ENCODE measurements around the gene ACTRT1.

Gene ACTRT1

DNA sequence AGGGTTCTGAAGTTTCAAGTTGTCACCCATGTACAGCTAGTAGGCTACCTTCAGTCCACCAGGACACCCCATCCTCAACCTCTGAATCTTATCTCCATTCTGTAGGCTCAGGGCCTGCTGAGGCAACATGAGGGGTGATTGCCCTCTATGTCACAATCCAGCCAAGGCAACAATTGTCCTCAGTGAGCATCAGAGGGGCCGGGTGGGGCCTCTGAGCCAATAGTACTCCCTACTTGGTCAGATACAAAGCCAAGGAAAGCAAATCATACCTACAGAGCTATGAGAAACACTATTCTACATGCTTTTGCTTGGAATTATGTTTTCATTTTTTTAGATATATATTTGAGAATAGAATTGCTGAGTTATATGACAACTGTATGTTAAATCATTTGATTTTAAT is at the start of gene ACTRT1:
TSS of gene ACTRT1 (minus strand) at position 101 of the 400 bp plus-strand sequence. CDS start 197 bp downstream, outside the sequence.
- DNase-seq (ENCODE audit: low read depth) = no peak

- DNase-seq (ENCODE audit: low read depth) = no peak
These were observed 26.3 kb upstream of the ACTRT1 start for GRCh38 chrX:128078545-128078944.

GRCh38 chrX:128057421-128057820 is 5.2 kb upstream of the ACTRT1 start:
- no peak for DNase-seq (ENCODE audit: low read depth)

GRCh38 chrX:128051526-128051925 is 677 bp downstream of the ACTRT1 start:
- no peak for DNase-seq (ENCODE audit: low read depth)

- no peak for DNase-seq (ENCODE audit: low read depth)
These were observed 16.9 kb downstream of the ACTRT1 start for GRCh38 chrX:128035318-128035717.

DNA sequence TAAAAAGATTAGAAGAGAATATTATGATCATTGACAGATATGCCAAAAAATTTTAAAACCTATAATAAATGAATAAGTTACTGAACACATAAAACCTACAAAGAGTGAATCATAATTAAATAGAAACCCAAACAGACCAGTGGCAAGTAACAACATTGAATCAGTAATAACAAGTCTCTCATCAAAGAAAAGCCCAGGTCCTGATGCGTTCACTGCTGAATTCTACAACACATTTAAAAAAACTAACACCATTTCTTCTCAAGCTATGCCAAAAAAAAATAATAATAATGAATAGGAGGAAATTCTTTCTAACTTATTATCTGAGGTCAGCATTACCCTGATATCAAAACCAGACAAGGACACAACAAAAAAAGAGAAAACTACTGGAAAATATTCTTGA is 30.6 kb downstream of the ACTRT1 start:
- DNase-seq (ENCODE audit: low read depth) = no peak

GRCh38 chrX:128020701-128021100 is 31.5 kb downstream of the ACTRT1 start:
- no peak for DNase-seq (ENCODE audit: low read depth)

DNA sequence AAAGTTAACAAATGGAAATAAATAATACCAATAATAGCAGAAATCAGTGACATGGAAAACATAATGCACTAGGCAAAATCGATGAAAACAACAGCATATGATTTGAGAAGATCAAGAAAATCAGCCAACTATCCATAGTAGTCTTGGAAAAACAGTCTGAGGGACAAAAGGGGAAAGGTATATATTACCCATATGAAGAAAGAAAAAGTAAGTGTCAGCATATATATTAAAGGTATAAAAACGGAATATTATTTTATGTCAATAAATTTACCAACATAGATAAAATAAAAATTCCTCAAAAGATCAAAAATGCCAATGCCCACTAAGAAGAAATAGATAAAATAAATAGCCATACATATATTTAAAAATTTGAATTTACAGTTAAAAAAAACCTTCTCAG is 33.0 kb downstream of the ACTRT1 start:
- DNase-seq (ENCODE audit: low read depth) = no peak

GRCh38 chrX:128012015-128012414 is 40.2 kb downstream of the ACTRT1 start:
- no peak for DNase-seq (ENCODE audit: low read depth)

DNA sequence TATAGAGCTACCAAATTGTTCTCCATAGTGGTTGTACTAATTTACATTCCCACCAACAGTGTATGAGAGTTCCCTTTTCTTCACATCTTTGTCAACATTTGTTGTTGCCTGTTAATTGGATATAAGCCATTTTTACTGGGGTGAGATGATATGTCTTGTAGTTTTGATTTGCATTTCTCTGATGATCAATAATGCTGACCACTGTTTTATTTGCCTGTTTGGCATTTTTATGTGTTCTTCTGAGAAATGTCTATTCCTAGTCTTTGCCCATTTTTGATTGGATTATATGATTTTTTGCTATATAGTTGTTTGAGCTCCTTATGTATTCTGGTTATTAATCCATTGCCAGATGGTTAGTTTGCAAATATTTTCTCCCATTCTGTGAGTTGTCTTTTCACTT is 44.3 kb downstream of the ACTRT1 start:
- no peak for DNase-seq (ENCODE audit: low read depth)

Measured in stimulated activated CD4-positive, alpha-beta T cell treated with anti-CD3 and anti-CD28 coated beads, Interleukin-2, amount 100 ng/mL, for 4 hours (primary cell).